ENCODE measurements around the gene SPPL3. TPM values are rescaled to one million over a fixed set of nuclear protein-coding genes. Genes with fewer than 3 reads are reported as not detected.

Gene SPPL3
- polyA plus RNA-seq, 1 of the 3 experiments (the other 2 are of a cell fraction) = 18.8 TPM

GRCh38 chr12:120916561-120916960 is 12.4 kb upstream of the SPPL3 start:
- Histone ChIP-seq H4K20me1 (ENCODE audit: insufficient read depth) (no peaks in the 10 kb centered on the region), H3K79me2 (ENCODE audit: insufficient read depth) (no peaks in the 10 kb centered on the region), H3K27me3 (ENCODE audit: insufficient read depth) (no peaks in the 10 kb centered on the region), H3F3A (replicated peaks; ENCODE audit: insufficient read depth) (no peaks in the 10 kb centered on the region), H3K4me3 (ENCODE audit: low read depth in 2 of 2, low read length in 1 of 2) (no peak overlapping the region), H3K36me3 (replicated peaks in 1 of 2; ENCODE audit: control insufficient read depth in 1 of 2, insufficient read depth in 2 of 2, low read length in 1 of 2) (no peaks in the 10 kb centered on the region), H3K4me1 (ENCODE audit: control insufficient read depth in 1 of 2, insufficient read depth in 2 of 2, low read depth in 1 of 2, low read length in 1 of 2) (no peaks in the 10 kb centered on the region), H3K27ac (ENCODE audit: low read depth in 2 of 2, low read length in 1 of 2) (no peak overlapping the region), H2AFZ (ENCODE audit: low read depth) (no peak overlapping the region), H3K9me3 (no peaks in the 10 kb centered on the region), H3K9ac (no peak overlapping the region), H3K9me2 (no peaks in the 10 kb centered on the region), H3K4me2 (no peak overlapping the region)
- ChIA-PET CTCF (no interaction called here), POLR2A (no interaction called here)
- no peak for DNase-seq
- WGBS (ENCODE audit: low lambda C conversion rate) = 75% methylated on average over 13 of the region's 14 CpGs
- TF ChIP-seq FOXJ3 (CRISPR knock-in tag; IDR thresholded peaks at IDR 0.05) (no peak), USF2 (IDR thresholded peaks at IDR 0.05; ENCODE audit: borderline replicate concordance, low read depth, low read length) (no peak), SIN3A (IDR thresholded peaks at IDR 0.05; ENCODE audit: borderline replicate concordance, low read depth, low read length) (no peak), MXI1 (IDR thresholded peaks at IDR 0.05; ENCODE audit: low read depth, low read length) (no peak), FOSL2 (IDR thresholded peaks at IDR 0.05; ENCODE audit: borderline replicate concordance, low read depth) (no peak), RFX5 (IDR thresholded peaks at IDR 0.05; ENCODE audit: low read length) (no peak), GABPA (IDR thresholded peaks at IDR 0.05; ENCODE audit: low read depth) (no peak), CTCF (IDR thresholded peaks at IDR 0.05) (no peak), SMC3 (IDR thresholded peaks at IDR 0.05; ENCODE audit: low read depth, low read length) (no peak), TEAD4 (IDR thresholded peaks at IDR 0.05; ENCODE audit: borderline replicate concordance, insufficient read depth) (no peak), ELF1 (IDR thresholded peaks at IDR 0.05) (no peak), RXRA (IDR thresholded peaks at IDR 0.05; ENCODE audit: borderline replicate concordance, low read depth) (no peak), FOXM1 (IDR thresholded peaks at IDR 0.05; ENCODE audit: low read depth) (no peak), NRF1 (IDR thresholded peaks at IDR 0.05; ENCODE audit: low read depth, low read length) (no peak), MEF2A (IDR thresholded peaks at IDR 0.05; ENCODE audit: borderline replicate concordance, low read depth) (no peak)
- TF ChIP-seq, protein P1, sequence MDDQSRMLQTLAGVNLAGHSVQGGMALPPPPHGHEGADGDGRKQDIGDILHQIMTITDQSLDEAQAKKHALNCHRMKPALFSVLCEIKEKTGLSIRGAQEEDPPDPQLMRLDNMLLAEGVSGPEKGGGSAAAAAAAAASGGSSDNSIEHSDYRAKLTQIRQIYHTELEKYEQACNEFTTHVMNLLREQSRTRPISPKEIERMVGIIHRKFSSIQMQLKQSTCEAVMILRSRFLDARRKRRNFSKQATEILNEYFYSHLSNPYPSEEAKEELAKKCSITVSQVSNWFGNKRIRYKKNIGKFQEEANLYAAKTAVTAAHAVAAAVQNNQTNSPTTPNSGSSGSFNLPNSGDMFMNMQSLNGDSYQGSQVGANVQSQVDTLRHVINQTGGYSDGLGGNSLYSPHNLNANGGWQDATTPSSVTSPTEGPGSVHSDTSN (IDR thresholded peaks at IDR 0.05) = no peak

DNA sequence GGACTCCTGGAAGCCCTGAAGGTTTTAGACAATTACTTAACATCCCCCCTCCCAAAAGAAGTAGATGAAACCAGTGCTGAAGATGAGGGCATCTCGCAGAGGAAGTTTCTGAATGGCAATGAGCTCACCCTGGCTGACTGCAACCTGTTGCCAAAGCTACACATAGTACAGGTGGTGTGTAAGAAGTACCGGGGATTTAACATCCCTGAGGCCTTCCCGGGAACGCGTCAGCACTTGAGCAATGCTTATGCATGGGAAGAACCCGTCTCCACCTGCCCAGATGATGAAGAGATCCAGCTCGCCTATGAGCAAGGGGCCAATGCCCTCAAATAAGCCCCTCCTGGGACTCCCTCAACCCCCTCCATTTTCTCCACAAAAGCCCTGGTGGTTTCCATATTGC is 10.6 kb upstream of the SPPL3 start:
- Histone ChIP-seq H3K27ac (ENCODE audit: low read depth in 2 of 2, low read length in 1 of 2) (no peak overlapping the region), H2AFZ (ENCODE audit: low read depth) (no peak overlapping the region), H3K4me1 (ENCODE audit: control insufficient read depth in 1 of 2, insufficient read depth in 2 of 2, low read depth in 1 of 2, low read length in 1 of 2) (no peaks in the 10 kb centered on the region), H3K36me3 (replicated peaks in 1 of 2; ENCODE audit: control insufficient read depth in 1 of 2, insufficient read depth in 2 of 2, low read length in 1 of 2) (no peaks in the 10 kb centered on the region), H3K9me3 (no peaks in the 10 kb centered on the region), H3K79me2 (ENCODE audit: insufficient read depth) (no peaks in the 10 kb centered on the region), H3F3A (replicated peaks; ENCODE audit: insufficient read depth) (no peaks in the 10 kb centered on the region), H3K4me2 (no peak overlapping the region), H3K27me3 (ENCODE audit: insufficient read depth) (no peaks in the 10 kb centered on the region), H3K9me2 (no peaks in the 10 kb centered on the region), H3K9ac (no peak overlapping the region), H4K20me1 (ENCODE audit: insufficient read depth) (no peaks in the 10 kb centered on the region), H3K4me3 (ENCODE audit: low read depth in 2 of 2, low read length in 1 of 2) (no peak overlapping the region)
- POLR2A ChIA-PET = no interaction called here
- no peak for DNase-seq
- no peak for TF ChIP-seq FOSL2 (IDR thresholded peaks at IDR 0.05; ENCODE audit: borderline replicate concordance, low read depth)
- no peak for TF ChIP-seq TCF12 (IDR thresholded peaks at IDR 0.05)
- no peak for TF ChIP-seq SIN3A (IDR thresholded peaks at IDR 0.05; ENCODE audit: borderline replicate concordance, low read depth, low read length)
- TF ChIP-seq EZH2phosphoT487 (IDR thresholded peaks at IDR 0.05; ENCODE audit: borderline replicate concordance, low read depth) = no peak
- TF ChIP-seq NRF1 (IDR thresholded peaks at IDR 0.05; ENCODE audit: low read depth, low read length) = no peak
- TF ChIP-seq, protein P2, sequence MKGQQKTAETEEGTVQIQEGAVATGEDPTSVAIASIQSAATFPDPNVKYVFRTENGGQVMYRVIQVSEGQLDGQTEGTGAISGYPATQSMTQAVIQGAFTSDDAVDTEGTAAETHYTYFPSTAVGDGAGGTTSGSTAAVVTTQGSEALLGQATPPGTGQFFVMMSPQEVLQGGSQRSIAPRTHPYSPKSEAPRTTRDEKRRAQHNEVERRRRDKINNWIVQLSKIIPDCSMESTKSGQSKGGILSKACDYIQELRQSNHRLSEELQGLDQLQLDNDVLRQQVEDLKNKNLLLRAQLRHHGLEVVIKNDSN (IDR thresholded peaks at IDR 0.05; ENCODE audit: borderline replicate concordance, low read depth) = no peak
- no peak for TF ChIP-seq MEF2A (IDR thresholded peaks at IDR 0.05; ENCODE audit: borderline replicate concordance, low read depth)
- 54% methylated on average over 5 of the region's 7 CpGs for WGBS (ENCODE audit: low lambda C conversion rate)
- CTCF ChIA-PET = interaction anchor here (1.0 kb wide), 1 partner anchor 25 kb away, joined by 3 read pairs; no protein-coding TSS in a partner anchor
